A549 (cell line): ENCODE measurements around the gene SIRPD. TPM values are rescaled to one million over a fixed set of nuclear protein-coding genes. Genes with fewer than 3 reads are reported as not detected.
"Not testable (repeated sequence)": the region's sequence is repeated elsewhere in the genome, so short reads cannot be mapped to it uniquely, and the experiment has no call there.

ENCODE experiments used
- ATAC-seq, 2 experiments: fragments of 200-7000 bp in 1 of 2; fragments of >200 bp in 1 of 2; cut with Nextera tagmentation in 1 of 2; cut with Tn5 transposase in 1 of 2; 3 replicates each; pipeline versions ENCODE4 v1.8.0 to v1.9.1; 2018 to 2020; ENCODE audit warnings: mild to moderate bottlenecking in 1 of 2, moderate library complexity in 1 of 2
- CTCF ChIA-PET: fragments of 300-600 bp; sonication (Branson Sonifier 250); formaldehyde crosslinking; extraction: SDS; loops from one replicate; lab custom pipeline; 2021; ENCODE audit warnings: antibody characterized with exemption, inconsistent platforms; lab: Yijun Ruan, JAX
- POLR2A ChIA-PET: fragments of 350-600 bp; formaldehyde crosslinking; extraction: SDS; loops from one replicate; lab custom pipeline; 2021; ENCODE audit warnings: antibody characterized with exemption, inconsistent platforms; lab: Yijun Ruan, JAX
- DNase-seq, 2 experiments: peaks; one replicate each; pipeline versions ENCODE4 v3.0.0 to v3.0.0-alpha.2; 2011 to 2016; ENCODE audit warnings: low read depth in 1 of 2, low spot score in 1 of 2
- FAIRE-seq: peaks from 2 replicates; lab custom pipeline; 2011; peaks lifted over from hg19 to GRCh38; lab: Jason Lieb, UNC
- H3K27ac ChIP-seq, 2 experiments: fragments of >200 bp; sonication (Bioruptor Twin); formaldehyde crosslinking; 3 replicates each; pipeline ENCODE4 v1.5.1; 2016 to 2017
- H3K4me1 ChIP-seq: fragments of >200 bp; sonication (Bioruptor Twin); formaldehyde crosslinking; 3 replicates; pipeline ENCODE4 v1.6.1; 2016
- H3K4me2 ChIP-seq: fragments of >200 bp; sonication (Bioruptor Twin); formaldehyde crosslinking; 3 replicates; pipeline ENCODE4 v1.6.1; 2016
- H3K4me3 ChIP-seq: fragments of >200 bp; sonication (Bioruptor Twin); formaldehyde crosslinking; 3 replicates; pipeline ENCODE4 v1.5.1; 2016
- H3K9me3 ChIP-seq: fragments of >200 bp; sonication (Bioruptor Twin); formaldehyde crosslinking; 3 replicates; pipeline ENCODE4 v1.6.1; 2016
- CBX8 ChIP-seq: fragments of 200-600 bp; sonication (generic); IDR thresholded peaks from 2 replicates; pipeline ENCODE4 v1.6.1; 2016
- CEBPB ChIP-seq, 2 experiments: fragments of >200 bp in 1 of 2; sonication (Bioruptor Twin) in 1 of 2; formaldehyde crosslinking in 1 of 2; IDR thresholded peaks; 2 replicates each; pipeline ENCODE4 v1.6.1; 2012 to 2016
- CHD2 ChIP-seq: fragments of 150-350 bp; IDR thresholded peaks from 2 replicates; pipeline ENCODE4 v1.6.1; 2014; ENCODE audit warnings: low read length; ENCODE audit not compliant: partially characterized antibody
- CHD4 ChIP-seq: fragments of 200-600 bp; sonication (generic); IDR thresholded peaks from 2 replicates; pipeline ENCODE4 v1.6.1; 2016; ENCODE audit warnings: antibody characterized with exemption, mild to moderate bottlenecking, borderline replicate concordance
- EHF ChIP-seq: fragments of 250-450 bp; sonication (Bioruptor Pico); IDR thresholded peaks from 2 replicates; pipeline ENCODE4 v1.5.0; 2020; ENCODE audit warnings: mild to moderate bottlenecking
- FOSL2 ChIP-seq, 2 experiments: fragments of 450-650 bp in 1 of 2; fragments of >200 bp in 1 of 2; sonication (Bioruptor Twin) in 1 of 2; formaldehyde crosslinking; IDR thresholded peaks; 2 replicates each; pipeline versions ENCODE4 v1.5.0 to v1.6.1; 2016 to 2020; ENCODE audit warnings: mild to moderate bottlenecking in 1 of 2, moderate library complexity in 1 of 2
- HOXB13 ChIP-seq: fragments of 250-450 bp; sonication (Bioruptor Pico); IDR thresholded peaks from 2 replicates; pipeline ENCODE4 v1.5.0; 2020; ENCODE audit warnings: low read depth, mild to moderate bottlenecking, moderate library complexity
- JUN ChIP-seq, 2 experiments: fragments of >200 bp; sonication (Bioruptor Twin); formaldehyde crosslinking; IDR thresholded peaks; 2 replicates in 1 of 2; 3 replicates in 1 of 2; pipeline ENCODE4 v1.6.1; 2016 to 2017
- JUNB ChIP-seq: fragments of >200 bp; sonication (Bioruptor Twin); formaldehyde crosslinking; IDR thresholded peaks from 2 replicates; pipeline ENCODE4 v1.6.1; 2016
- KDM1A ChIP-seq: fragments of 200-600 bp; sonication (generic); IDR thresholded peaks from 2 replicates; pipeline ENCODE4 v1.6.1; 2016; ENCODE audit warnings: low read depth, mild to moderate bottlenecking
- MAFK ChIP-seq: fragments of 450-650 bp; IDR thresholded peaks from 2 replicates; pipeline ENCODE4 v1.6.1; 2014; ENCODE audit not compliant: partially characterized antibody
- NFE2L2 ChIP-seq: fragments of 150-350 bp; conservative IDR thresholded peaks from 2 replicates; pipeline ENCODE4 v1.6.1; 2014; ENCODE audit warnings: low read length
- SMC3 ChIP-seq: fragments of >200 bp; sonication (Bioruptor Twin); formaldehyde crosslinking; IDR thresholded peaks from 3 replicates; pipeline ENCODE4 v1.6.1; 2018; ENCODE audit warnings: inconsistent platforms
- ZC3H11A ChIP-seq: fragments of 450-650 bp; IDR thresholded peaks from 2 replicates; pipeline ENCODE4 v1.6.1; 2014; ENCODE audit warnings: antibody characterized with exemption, mild to moderate bottlenecking
- ZNF302 ChIP-seq: fragments of 250-450 bp; sonication (Bioruptor Pico); IDR thresholded peaks from 2 replicates; pipeline ENCODE4 v1.9.0; 2021; ENCODE audit warnings: inconsistent platforms, mild to moderate bottlenecking, moderate library complexity
- WGBS: methylation state at CpG from one replicate; pipeline ENCODE4 v1.1.6; 2017; ENCODE audit errors: missing lambda C conversion rate; 5-methylcytosine and 5-hydroxymethylcytosine counted together
- polyA plus RNA-seq, 4 experiments: library from polyadenylated mRNA; depleted of rRNA in 3 of 4; stranded (reverse); fragments of >200 nt; fragmentation: RNase III in 1 of 4; extraction: RNeasy Plus Mini Kit Qiagen cat#74134 plus additional on column Dnase treatment in 1 of 4; gene quantifications; 2 replicates in 3 of 4; 3 replicates in 1 of 4; pipeline ENCODE4 v1.2.3, GENCODE V29; 2011 to 2017
- TF ChIP-seq, protein P1 (sequence below): fragments of 450-650 bp; IDR thresholded peaks from 2 replicates; pipeline ENCODE4 v1.6.1; 2014; ENCODE audit warnings: antibody characterized with exemption
- TF ChIP-seq, protein P2 (sequence below): fragments of 250-450 bp; sonication (Bioruptor Pico); IDR thresholded peaks from 2 replicates; pipeline ENCODE4 v1.5.0; 2020; ENCODE audit warnings: low read depth, mild to moderate bottlenecking, moderate library complexity
- TF ChIP-seq, protein P3 (sequence below): fragments of 150-350 bp; IDR thresholded peaks from 2 replicates; pipeline ENCODE4 v1.6.1; 2014; ENCODE audit warnings: low read depth, mild to moderate bottlenecking, low read length
- TF ChIP-seq, protein P4 (sequence below): IDR thresholded peaks from 2 replicates; pipeline ENCODE4 v1.6.1; 2012; ENCODE audit warnings: low read depth, borderline replicate concordance

SIRPD gene
- polyA plus RNA-seq, 2 of the 4 experiments (the other 2 are of a cell fraction) = not detected

DNA sequence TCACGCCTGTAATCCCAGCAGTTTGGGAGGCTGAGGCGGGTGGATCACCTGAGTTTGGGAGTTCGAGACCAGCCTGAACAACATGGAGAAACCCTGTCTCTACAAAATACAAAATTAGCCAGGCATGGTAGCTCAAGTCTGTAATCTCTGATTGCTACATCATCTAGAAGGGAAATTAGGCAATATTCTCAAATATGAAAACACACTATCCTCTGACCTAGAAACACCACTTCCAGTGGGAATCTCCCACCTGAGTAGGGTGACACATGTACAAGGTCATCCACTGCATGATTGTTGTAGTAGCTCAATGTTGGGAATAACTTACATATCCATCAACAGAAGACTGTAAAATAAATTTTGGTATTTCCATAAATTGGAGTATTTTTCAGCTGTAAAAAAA, 19.1 kb upstream of the SIRPD start:
- no peak for DNase-seq
- WGBS = 62% methylated on average over 3 of the region's 3 CpGs
- CTCF ChIA-PET = interaction anchor here (1.3 kb wide), 1 partner anchor 38 kb away, joined by 4 read pairs; no protein-coding TSS in a partner anchor
- H3K4me3 ChIP-seq = no peak overlapping the region
- no peak for TF ChIP-seq CEBPB (IDR thresholded peaks at IDR 0.05)
- H3K27ac ChIP-seq = no peak overlapping the region
- ATAC-seq = no peak
- no peaks in the 10 kb centered on the region for H3K4me1 ChIP-seq
- H3K9me3 ChIP-seq = no peaks in the 10 kb centered on the region
- no peak overlapping the region for H3K4me2 ChIP-seq
- POLR2A ChIA-PET = no interaction called here
- FAIRE-seq = no peak

DNA sequence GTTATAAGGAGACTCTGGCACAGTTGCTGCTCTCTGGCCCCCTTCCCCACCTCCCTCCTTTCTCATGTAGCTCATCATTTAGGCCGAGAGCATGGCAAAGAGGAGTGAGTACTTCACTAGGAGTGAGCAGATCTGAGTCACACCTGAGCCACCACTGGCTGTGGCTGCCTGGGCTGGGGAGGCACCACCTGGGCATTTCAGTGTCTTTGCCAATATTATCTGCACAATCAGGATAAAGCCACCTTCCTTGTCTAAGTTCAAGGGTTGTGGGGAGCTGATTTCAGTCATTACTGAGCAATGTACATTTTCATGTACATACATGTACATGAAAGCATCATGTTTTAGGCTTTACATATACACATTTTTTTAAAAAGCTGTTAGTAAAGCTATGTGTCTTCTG, 18.5 kb upstream of the SIRPD start:
- CTCF ChIA-PET = interaction anchor here (1.3 kb wide), 1 partner anchor 38 kb away, joined by 4 read pairs; no protein-coding TSS in a partner anchor
- H3K4me3 ChIP-seq, H3K9me3 ChIP-seq, H3K4me1 ChIP-seq, ATAC-seq, DNase-seq, H3K27ac ChIP-seq, POLR2A ChIA-PET, FAIRE-seq, H3K4me2 ChIP-seq: not testable (repeated sequence)
- no CpG with 5 or more reads among the region's 1 CpG for WGBS

DNA sequence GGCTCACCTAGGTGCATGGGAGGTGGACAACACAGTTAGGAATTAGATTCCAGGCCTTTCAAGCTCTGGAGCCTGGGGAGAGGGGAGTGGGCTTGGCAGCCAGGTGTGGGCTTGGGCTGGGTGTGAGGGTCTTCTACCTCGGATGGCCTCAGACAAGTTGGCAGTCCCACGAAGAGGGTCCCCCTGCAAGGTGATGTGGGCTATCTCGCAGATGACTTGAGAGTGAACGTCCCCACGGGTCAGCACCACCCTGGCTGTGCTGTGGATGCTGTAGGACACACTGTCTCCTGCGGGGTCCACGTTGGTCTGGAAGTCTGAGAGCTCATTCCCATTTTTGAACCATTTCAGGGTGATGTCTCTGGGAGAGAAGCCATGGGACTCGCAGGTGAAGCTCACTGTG, 14.1 kb upstream of the SIRPD start:
- H3K4me2 ChIP-seq, H3K27ac ChIP-seq, H3K4me3 ChIP-seq, H3K9me3 ChIP-seq, POLR2A ChIA-PET, CTCF ChIA-PET, ATAC-seq, DNase-seq, FAIRE-seq: not testable (repeated sequence)
- H3K4me1 ChIP-seq = peaks cover 29% of the 10 kb centered on the region
- WGBS = 57% methylated on average over 8 of the region's 8 CpGs

DNA sequence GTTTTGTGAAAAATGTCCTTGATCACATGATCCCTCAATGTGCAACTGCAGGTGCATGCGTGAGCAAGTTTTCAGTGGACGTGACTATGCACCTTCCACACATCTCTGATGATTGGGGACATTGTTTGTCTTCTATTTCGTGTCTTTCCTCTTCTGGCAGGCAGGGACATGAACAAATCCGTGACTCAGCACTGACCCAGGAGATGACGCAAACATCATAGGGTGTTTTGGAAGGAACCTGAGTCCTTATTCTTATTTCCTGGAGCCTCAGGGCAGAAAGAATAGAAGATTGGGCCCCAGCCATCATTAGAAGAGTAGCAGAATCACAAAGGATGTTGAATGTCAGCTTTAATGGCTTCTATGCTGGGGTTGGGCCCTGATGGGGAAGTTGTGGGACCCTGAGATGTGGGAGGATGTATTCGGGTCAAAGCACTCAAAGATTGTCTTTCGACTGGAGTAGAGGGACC, 11.9 kb upstream of the SIRPD start:
- peak; percentile 92 for TF ChIP-seq MAFK
- peak in 1 of 2 experiments; percentile 68; a peak in 1 of 4 replicates for TF ChIP-seq CEBPB (IDR thresholded peaks at IDR 0.05)
- TF ChIP-seq, protein P1, sequence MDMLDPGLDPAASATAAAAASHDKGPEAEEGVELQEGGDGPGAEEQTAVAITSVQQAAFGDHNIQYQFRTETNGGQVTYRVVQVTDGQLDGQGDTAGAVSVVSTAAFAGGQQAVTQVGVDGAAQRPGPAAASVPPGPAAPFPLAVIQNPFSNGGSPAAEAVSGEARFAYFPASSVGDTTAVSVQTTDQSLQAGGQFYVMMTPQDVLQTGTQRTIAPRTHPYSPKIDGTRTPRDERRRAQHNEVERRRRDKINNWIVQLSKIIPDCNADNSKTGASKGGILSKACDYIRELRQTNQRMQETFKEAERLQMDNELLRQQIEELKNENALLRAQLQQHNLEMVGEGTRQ = peak; percentile 36; the same call in 1 of the 2 replicates
- peak; percentile 59 for TF ChIP-seq NFE2L2
- TF ChIP-seq, protein P2, sequence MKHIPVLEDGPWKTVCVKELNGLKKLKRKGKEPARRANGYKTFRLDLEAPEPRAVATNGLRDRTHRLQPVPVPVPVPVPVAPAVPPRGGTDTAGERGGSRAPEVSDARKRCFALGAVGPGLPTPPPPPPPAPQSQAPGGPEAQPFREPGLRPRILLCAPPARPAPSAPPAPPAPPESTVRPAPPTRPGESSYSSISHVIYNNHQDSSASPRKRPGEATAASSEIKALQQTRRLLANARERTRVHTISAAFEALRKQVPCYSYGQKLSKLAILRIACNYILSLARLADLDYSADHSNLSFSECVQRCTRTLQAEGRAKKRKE (CRISPR knock-in tag) = no peak
- TF ChIP-seq FOSL2 (IDR thresholded peaks at IDR 0.05) = 0 out of 2 replicates have a peak, but pooled peaks have one; percentile 15
- TF ChIP-seq FOSL2 (CRISPR knock-in tag; IDR thresholded peaks at IDR 0.05) = peak; percentile 47; the same call in 1 of the 2 replicates
- TF ChIP-seq KDM1A = no peak
- 0 out of 5 replicates have a peak, but pooled peaks of 1 of the 2 experiments have one; percentile 24 for TF ChIP-seq JUN (IDR thresholded peaks at IDR 0.05)
- TF ChIP-seq CHD4 = no peak
- H3K4me2 ChIP-seq = peak overlapping the region; percentile 25
- peak; percentile 56 to 77 for DNase-seq
- ATAC-seq = peak; percentile 62 to 70; a peak in 4 of 6 replicates
- peak; percentile 70 for FAIRE-seq
- POLR2A ChIA-PET = no interaction called here
- H3K4me1 ChIP-seq = peaks cover 30% of the 10 kb centered on the region
- peak overlapping the region; percentile 56 to 67 for H3K27ac ChIP-seq
- CTCF ChIA-PET = no interaction called here
- H3K4me3 ChIP-seq = no peak overlapping the region
- WGBS = 44% methylated on average over 7 of the region's 7 CpGs
- H3K9me3 ChIP-seq = peaks cover 4% of the 10 kb centered on the region

DNA sequence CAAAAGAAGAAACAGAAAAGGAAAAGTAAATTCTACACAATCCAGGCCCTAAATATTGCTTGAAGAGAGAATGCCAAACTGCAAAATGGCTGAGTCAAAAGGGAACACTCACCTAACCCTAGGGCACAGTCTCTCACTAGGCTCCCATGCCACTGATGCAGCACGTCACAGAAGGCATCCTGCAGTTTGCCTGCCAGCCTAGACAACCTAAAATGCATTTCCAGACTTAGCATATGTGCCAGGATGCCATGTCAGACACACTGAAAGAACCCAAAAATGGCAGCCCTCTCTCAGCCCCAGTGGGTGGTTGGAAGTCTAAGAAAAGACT, 10.6 kb upstream of the SIRPD start:
- TF ChIP-seq FOSL2 (IDR thresholded peaks at IDR 0.05) (no peak), FOSL2 (CRISPR knock-in tag; IDR thresholded peaks at IDR 0.05) (no peak), KDM1A (no peak), SMC3 (no peak), JUNB (no peak), ZNF302 (CRISPR knock-in tag) (no peak), HOXB13 (no peak), CBX8 (no peak), CHD4 (no peak), ZC3H11A (no peak), NFE2L2 (no peak), EHF (CRISPR knock-in tag) (no peak), CHD2 (no peak)
- TF ChIP-seq, protein P2 (CRISPR knock-in tag) = no peak
- TF ChIP-seq, protein P3, sequence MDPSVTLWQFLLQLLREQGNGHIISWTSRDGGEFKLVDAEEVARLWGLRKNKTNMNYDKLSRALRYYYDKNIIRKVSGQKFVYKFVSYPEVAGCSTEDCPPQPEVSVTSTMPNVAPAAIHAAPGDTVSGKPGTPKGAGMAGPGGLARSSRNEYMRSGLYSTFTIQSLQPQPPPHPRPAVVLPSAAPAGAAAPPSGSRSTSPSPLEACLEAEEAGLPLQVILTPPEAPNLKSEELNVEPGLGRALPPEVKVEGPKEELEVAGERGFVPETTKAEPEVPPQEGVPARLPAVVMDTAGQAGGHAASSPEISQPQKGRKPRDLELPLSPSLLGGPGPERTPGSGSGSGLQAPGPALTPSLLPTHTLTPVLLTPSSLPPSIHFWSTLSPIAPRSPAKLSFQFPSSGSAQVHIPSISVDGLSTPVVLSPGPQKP = no peak
- TF ChIP-seq, protein P4, sequence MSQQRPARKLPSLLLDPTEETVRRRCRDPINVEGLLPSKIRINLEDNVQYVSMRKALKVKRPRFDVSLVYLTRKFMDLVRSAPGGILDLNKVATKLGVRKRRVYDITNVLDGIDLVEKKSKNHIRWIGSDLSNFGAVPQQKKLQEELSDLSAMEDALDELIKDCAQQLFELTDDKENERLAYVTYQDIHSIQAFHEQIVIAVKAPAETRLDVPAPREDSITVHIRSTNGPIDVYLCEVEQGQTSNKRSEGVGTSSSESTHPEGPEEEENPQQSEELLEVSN = no peak
- H3K9me3 ChIP-seq = peaks cover 16% of the 10 kb centered on the region
- ATAC-seq (no peak), FAIRE-seq (no peak), DNase-seq (no peak)
- H3K27ac ChIP-seq = peak overlapping the region; percentile 10 to 71; a peak in 3 of 6 replicates
- CTCF ChIA-PET = no interaction called here
- WGBS = 75% methylated on average over 1 of the region's 1 CpG
- H3K4me2 ChIP-seq = peak overlapping the region; percentile 49
- H3K4me3 ChIP-seq = no peak overlapping the region
- peaks cover 30% of the 10 kb centered on the region for H3K4me1 ChIP-seq
- POLR2A ChIA-PET = no interaction called here
